ENCODE results near the gene KDM4B.
"Not testable (repeated sequence)": the region's sequence is repeated elsewhere in the genome, so short reads cannot be mapped to it uniquely, and the experiment has no call there.

Gene KDM4B

GRCh38 chr19:4969292-4969771 is 419 bp downstream of the KDM4B start:
- H3K9me3 ChIP-seq (ENCODE audit: control insufficient read depth, insufficient read depth, low read length), result no peaks in the 10 kb centered on the region
- no peak overlapping the region for H3K27ac ChIP-seq (ENCODE audit: low read depth, low read length)
- peak overlapping the region; percentile 76 for H3K4me3 ChIP-seq (ENCODE audit: low read depth, low read length)
- H3K9ac ChIP-seq (ENCODE audit: low read depth, low read length), result no peak overlapping the region; the same call in 1 of the 2 replicates
- no peaks in the 10 kb centered on the region for H3K36me3 ChIP-seq (ENCODE audit: control insufficient read depth, insufficient read depth, low read length)
- peaks cover 18% of the 10 kb centered on the region for H3K4me1 ChIP-seq (ENCODE audit: control insufficient read depth, insufficient read depth, low read length)
- no peaks in the 10 kb centered on the region for H3K27me3 ChIP-seq (ENCODE audit: control insufficient read depth, insufficient read depth, low read length)

DNA sequence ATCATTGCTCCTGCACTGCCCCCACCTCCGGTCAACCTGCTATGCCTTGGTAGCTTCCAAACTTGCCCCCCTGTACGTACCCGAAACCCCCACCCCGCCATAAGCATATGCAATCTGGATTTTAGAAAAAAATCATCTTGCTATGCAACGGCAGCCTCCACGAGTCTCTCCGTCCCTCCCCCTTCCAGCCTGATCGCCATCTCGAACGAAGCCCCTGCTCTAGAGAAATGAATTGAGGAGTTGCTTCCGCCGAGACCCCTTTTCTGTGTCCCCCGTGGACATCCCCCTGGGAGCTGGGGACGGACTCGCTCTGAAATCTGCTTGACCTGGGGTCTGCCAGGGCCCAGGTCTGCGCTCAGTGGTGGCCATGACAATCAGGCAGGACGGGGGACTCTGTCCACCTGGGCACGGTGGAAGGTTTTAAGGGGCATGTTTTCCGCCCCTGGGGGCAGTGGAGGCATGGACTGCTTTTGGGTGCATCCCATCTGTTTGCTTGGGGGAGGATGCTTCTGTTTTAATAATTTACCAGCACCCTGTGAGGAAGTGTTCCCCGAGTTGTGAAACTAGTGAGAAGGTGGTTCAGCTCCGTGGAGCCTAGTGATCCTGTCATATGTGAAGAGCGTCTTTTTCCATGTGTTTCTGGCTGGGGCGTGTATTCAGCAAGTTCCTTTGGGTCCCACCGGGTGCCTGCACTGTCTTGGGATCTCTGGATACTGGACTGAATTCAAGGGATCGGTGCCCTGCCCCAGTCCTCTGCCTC is 1.0 kb downstream of the KDM4B start:
- Histone ChIP-seq H3K4me1 (ENCODE audit: control insufficient read depth, insufficient read depth, low read length) (peaks cover 18% of the 10 kb centered on the region), H3K4me3 (ENCODE audit: low read depth, low read length) (peak overlapping the region; percentile 76), H3K9ac (ENCODE audit: low read depth, low read length) (no peak overlapping the region), H3K9me3 (ENCODE audit: control insufficient read depth, insufficient read depth, low read length) (no peaks in the 10 kb centered on the region), H3K27ac (ENCODE audit: low read depth, low read length) (no peak overlapping the region), H3K27me3 (ENCODE audit: control insufficient read depth, insufficient read depth, low read length) (no peaks in the 10 kb centered on the region), H3K36me3 (ENCODE audit: control insufficient read depth, insufficient read depth, low read length) (no peaks in the 10 kb centered on the region)

- H3K9ac ChIP-seq (ENCODE audit: low read depth, low read length), result 0 out of 2 replicates have a peak overlapping the region, but pooled peaks have one; percentile 43
- H3K27me3 ChIP-seq (ENCODE audit: control insufficient read depth, insufficient read depth, low read length), result no peaks in the 10 kb centered on the region
- peak overlapping the region; percentile 40 for H3K27ac ChIP-seq (ENCODE audit: low read depth, low read length)
- H3K4me3 ChIP-seq (ENCODE audit: low read depth, low read length), result peak overlapping the region; percentile 76
- H3K36me3 ChIP-seq (ENCODE audit: control insufficient read depth, insufficient read depth, low read length), result no peaks in the 10 kb centered on the region
- no peaks in the 10 kb centered on the region for H3K9me3 ChIP-seq (ENCODE audit: control insufficient read depth, insufficient read depth, low read length)
- peaks cover 18% of the 10 kb centered on the region for H3K4me1 ChIP-seq (ENCODE audit: control insufficient read depth, insufficient read depth, low read length)
Measured at GRCh38 chr19:4970558-4971423, 1.9 kb downstream of the KDM4B start.

DNA sequence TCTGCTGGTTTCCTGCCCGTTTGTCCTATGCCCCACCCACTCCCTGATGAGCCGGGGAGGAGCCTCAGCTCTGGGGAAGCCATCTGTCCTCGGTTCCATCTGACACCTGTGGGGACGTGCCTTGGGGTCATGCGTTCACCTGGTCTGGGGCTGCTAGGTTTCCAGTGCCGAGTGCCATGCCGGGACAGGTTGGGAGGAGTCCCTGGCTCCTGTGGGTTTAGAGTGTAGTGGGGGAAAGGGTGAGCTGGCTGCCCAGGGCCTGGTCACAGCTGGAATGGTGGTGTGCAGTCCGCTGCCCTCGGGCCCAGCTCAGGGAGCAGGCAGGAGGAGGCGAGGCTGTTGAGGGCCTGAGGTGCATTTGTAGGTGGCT is 2.5 kb downstream of the KDM4B start:
- Histone ChIP-seq H3K4me3 (ENCODE audit: low read depth, low read length) (peak overlapping the region; percentile 76), H3K9ac (ENCODE audit: low read depth, low read length) (0 out of 2 replicates have a peak overlapping the region, but pooled peaks have one; percentile 43), H3K27me3 (ENCODE audit: control insufficient read depth, insufficient read depth, low read length) (no peaks in the 10 kb centered on the region), H3K36me3 (ENCODE audit: control insufficient read depth, insufficient read depth, low read length) (no peaks in the 10 kb centered on the region), H3K9me3 (ENCODE audit: control insufficient read depth, insufficient read depth, low read length) (no peaks in the 10 kb centered on the region), H3K27ac (ENCODE audit: low read depth, low read length) (peak overlapping the region; percentile 40), H3K4me1 (ENCODE audit: control insufficient read depth, insufficient read depth, low read length) (peaks cover 18% of the 10 kb centered on the region)

- H3K9ac ChIP-seq (ENCODE audit: low read depth, low read length), result no peak overlapping the region
- no peak overlapping the region for H3K27ac ChIP-seq (ENCODE audit: low read depth, low read length)
Measured at GRCh38 chr19:4971816-4972495, 3.0 kb downstream of the KDM4B start.

GRCh38 chr19:4972509-4973230 is 3.8 kb downstream of the KDM4B start:
- H3K9ac ChIP-seq (ENCODE audit: low read depth, low read length), result no peak overlapping the region
- peaks cover 1% of the 10 kb centered on the region; the same call in 1 of the 2 replicates for H3K36me3 ChIP-seq (ENCODE audit: control insufficient read depth, insufficient read depth, low read length)
- no peak overlapping the region for H3K4me3 ChIP-seq (ENCODE audit: low read depth, low read length)
- no peak overlapping the region for H3K27ac ChIP-seq (ENCODE audit: low read depth, low read length)
- H3K4me1 ChIP-seq (ENCODE audit: control insufficient read depth, insufficient read depth, low read length), result peaks cover 18% of the 10 kb centered on the region
- H3K27me3 ChIP-seq (ENCODE audit: control insufficient read depth, insufficient read depth, low read length), result no peaks in the 10 kb centered on the region
- no peaks in the 10 kb centered on the region for H3K9me3 ChIP-seq (ENCODE audit: control insufficient read depth, insufficient read depth, low read length)

More at GRCh38 chr19:4971816-4972495, 3.0 kb downstream of the KDM4B start:
- H3K4me1 ChIP-seq (ENCODE audit: control insufficient read depth, insufficient read depth, low read length), result peaks cover 18% of the 10 kb centered on the region
- H3K9me3 ChIP-seq (ENCODE audit: control insufficient read depth, insufficient read depth, low read length), result no peaks in the 10 kb centered on the region
- H3K4me3 ChIP-seq (ENCODE audit: low read depth, low read length), result peak overlapping the region; percentile 76; the same call in 1 of the 2 replicates
- H3K27me3 ChIP-seq (ENCODE audit: control insufficient read depth, insufficient read depth, low read length), result no peaks in the 10 kb centered on the region
- no peaks in the 10 kb centered on the region for H3K36me3 ChIP-seq (ENCODE audit: control insufficient read depth, insufficient read depth, low read length)

- no peak overlapping the region for H3K27ac ChIP-seq (ENCODE audit: low read depth, low read length)
- H3K4me3 ChIP-seq (ENCODE audit: low read depth, low read length), result no peak overlapping the region
- H3K27me3 ChIP-seq (ENCODE audit: control insufficient read depth, insufficient read depth, low read length), result no peaks in the 10 kb centered on the region
- peaks cover 15% of the 10 kb centered on the region for H3K4me1 ChIP-seq (ENCODE audit: control insufficient read depth, insufficient read depth, low read length)
- H3K36me3 ChIP-seq (ENCODE audit: control insufficient read depth, insufficient read depth, low read length), result peaks cover 3% of the 10 kb centered on the region; the same call in 1 of the 2 replicates
- H3K9me3 ChIP-seq (ENCODE audit: control insufficient read depth, insufficient read depth, low read length), result no peaks in the 10 kb centered on the region
- H3K9ac ChIP-seq (ENCODE audit: low read depth, low read length), result no peak overlapping the region
Measured at GRCh38 chr19:4974880-4975469, 6.1 kb downstream of the KDM4B start.

DNA sequence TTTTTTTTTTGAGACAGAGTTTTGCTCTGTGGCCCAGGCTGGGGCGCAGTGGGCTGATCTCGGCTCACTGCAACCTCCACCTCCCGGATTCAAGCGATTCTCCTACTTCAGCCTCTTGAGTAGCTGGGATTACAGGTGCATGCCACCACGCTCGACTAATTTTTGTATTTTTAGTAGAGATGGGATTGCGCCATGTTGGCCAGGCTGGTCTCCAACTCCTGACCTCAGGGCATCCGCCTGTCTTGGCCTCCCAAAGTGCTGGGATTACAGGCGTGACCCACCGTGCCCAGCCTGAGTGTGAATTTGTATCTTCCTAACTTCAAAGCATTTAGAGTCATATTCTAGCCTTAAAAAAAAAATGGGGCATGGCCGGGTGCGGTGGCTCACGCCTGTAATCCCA is 6.7 kb downstream of the KDM4B start:
- H3K9me3 ChIP-seq (ENCODE audit: control insufficient read depth, insufficient read depth, low read length); H3K4me3 ChIP-seq (ENCODE audit: low read depth, low read length); H3K27me3 ChIP-seq (ENCODE audit: control insufficient read depth, insufficient read depth, low read length); H3K27ac ChIP-seq (ENCODE audit: low read depth, low read length); H3K36me3 ChIP-seq (ENCODE audit: control insufficient read depth, insufficient read depth, low read length); H3K9ac ChIP-seq (ENCODE audit: low read depth, low read length): not testable (repeated sequence)
- H3K4me1 ChIP-seq (ENCODE audit: control insufficient read depth, insufficient read depth, low read length), result peaks cover 10% of the 10 kb centered on the region

DNA sequence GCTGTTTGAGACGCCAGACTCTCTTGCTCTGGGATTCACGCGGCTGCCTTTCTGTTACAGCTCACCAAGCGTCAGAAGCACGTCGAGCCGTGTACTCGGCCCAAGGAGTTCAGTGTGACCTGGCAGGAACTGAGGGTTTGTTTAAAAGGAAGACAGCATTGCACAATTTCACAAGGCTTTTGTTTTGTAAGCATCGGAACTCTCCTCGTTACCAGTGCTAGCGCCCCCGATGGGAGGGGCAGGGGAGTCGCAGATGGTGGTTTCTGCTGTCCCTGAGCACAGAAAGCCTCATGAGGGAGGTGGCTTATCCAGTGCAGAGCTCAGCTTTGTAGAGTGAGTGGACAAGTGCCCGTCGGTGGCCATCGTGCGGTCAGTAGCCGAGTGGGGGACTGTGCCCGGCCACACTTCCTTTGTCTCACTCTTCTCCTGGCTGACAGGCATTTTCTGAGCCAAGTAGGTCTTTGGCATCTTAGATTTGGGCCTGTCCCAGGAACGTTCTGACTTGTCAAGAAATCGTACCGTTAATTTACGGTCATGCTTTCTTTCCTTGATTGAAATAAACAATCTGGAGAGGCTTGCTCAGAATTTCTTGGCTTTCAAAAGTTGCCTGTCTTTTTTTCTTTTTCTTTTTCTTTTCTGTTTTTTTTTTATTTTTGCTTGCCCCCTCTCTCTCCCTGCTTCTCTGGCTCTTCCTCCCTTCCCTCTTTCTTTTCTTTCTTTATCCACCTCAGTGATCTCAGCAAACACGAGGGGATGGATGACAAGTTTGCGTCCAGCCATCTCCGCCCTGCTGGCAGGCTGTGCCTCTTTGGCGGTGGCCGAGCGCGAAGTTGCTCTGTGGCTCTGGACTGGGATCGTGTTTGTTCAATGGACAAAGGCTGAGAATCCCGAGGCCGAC is 7.7 kb downstream of the KDM4B start:
- Histone ChIP-seq H3K27ac (ENCODE audit: low read depth, low read length) (peak overlapping the region; percentile 12), H3K36me3 (ENCODE audit: control insufficient read depth, insufficient read depth, low read length) (peaks cover 3% of the 10 kb centered on the region; the same call in 1 of the 2 replicates), H3K4me3 (ENCODE audit: low read depth, low read length) (no peak overlapping the region), H3K27me3 (ENCODE audit: control insufficient read depth, insufficient read depth, low read length) (no peaks in the 10 kb centered on the region), H3K4me1 (ENCODE audit: control insufficient read depth, insufficient read depth, low read length) (no peaks in the 10 kb centered on the region), H3K9me3 (ENCODE audit: control insufficient read depth, insufficient read depth, low read length) (no peaks in the 10 kb centered on the region), H3K9ac (ENCODE audit: low read depth, low read length) (no peak overlapping the region)
